Measurements from ENCODE around the gene TYRP1. TPM values are rescaled to one million over a fixed set of nuclear protein-coding genes. Genes with fewer than 3 reads are reported as not detected.

TYRP1 gene
- total RNA-seq, 1 donor from 2014 or later, result 0.23 TPM

GRCh38 chr9:12680341-12680740, 12.8 kb upstream of the TYRP1 start:
- Mint-ChIP-seq H3K27ac (ENCODE audit: unreplicated experiment) (no peak overlapping the region), H3K4me3 (ENCODE audit: unreplicated experiment) (no peak overlapping the region), H3K36me3 (ENCODE audit: low read depth, unreplicated experiment) (no peaks in the 10 kb centered on the region), H3K27me3 (ENCODE audit: unreplicated experiment) (no peaks in the 10 kb centered on the region), H3K9me3 (ENCODE audit: unreplicated experiment) (no peaks in the 10 kb centered on the region), H3K4me1 (ENCODE audit: unreplicated experiment) (peaks cover 5% of the 10 kb centered on the region)
- no peak for TF ChIP-seq CTCF (IDR thresholded peaks at IDR 0.05; ENCODE audit: unreplicated experiment)
- DNase-seq (ENCODE audit: low spot score), result no peak

GRCh38 chr9:12680757-12681156, 12.4 kb upstream of the TYRP1 start:
- H3K36me3 Mint-ChIP-seq (ENCODE audit: low read depth, unreplicated experiment), result no peaks in the 10 kb centered on the region
- no peak for DNase-seq (ENCODE audit: low spot score)
- no peak overlapping the region for H3K27ac Mint-ChIP-seq (ENCODE audit: unreplicated experiment)
- no peak for TF ChIP-seq CTCF (IDR thresholded peaks at IDR 0.05; ENCODE audit: unreplicated experiment)
- H3K27me3 Mint-ChIP-seq (ENCODE audit: unreplicated experiment), result no peaks in the 10 kb centered on the region
- H3K4me3 Mint-ChIP-seq (ENCODE audit: unreplicated experiment), result no peak overlapping the region
- no peaks in the 10 kb centered on the region for H3K9me3 Mint-ChIP-seq (ENCODE audit: unreplicated experiment)
- peaks cover 5% of the 10 kb centered on the region for H3K4me1 Mint-ChIP-seq (ENCODE audit: unreplicated experiment)

GRCh38 chr9:12681620-12682019, 11.6 kb upstream of the TYRP1 start:
- Mint-ChIP-seq H3K9me3 (ENCODE audit: unreplicated experiment) (no peaks in the 10 kb centered on the region), H3K36me3 (ENCODE audit: low read depth, unreplicated experiment) (no peaks in the 10 kb centered on the region), H3K27me3 (ENCODE audit: unreplicated experiment) (no peaks in the 10 kb centered on the region), H3K4me1 (ENCODE audit: unreplicated experiment) (peaks cover 5% of the 10 kb centered on the region), H3K4me3 (ENCODE audit: unreplicated experiment) (no peak overlapping the region), H3K27ac (ENCODE audit: unreplicated experiment) (no peak overlapping the region)
- TF ChIP-seq CTCF (IDR thresholded peaks at IDR 0.05; ENCODE audit: unreplicated experiment), result no peak
- DNase-seq (ENCODE audit: low spot score), result no peak

- Mint-ChIP-seq H3K36me3 (ENCODE audit: low read depth, unreplicated experiment) (no peaks in the 10 kb centered on the region), H3K27me3 (ENCODE audit: unreplicated experiment) (no peaks in the 10 kb centered on the region), H3K4me1 (ENCODE audit: unreplicated experiment) (peaks cover 5% of the 10 kb centered on the region), H3K27ac (ENCODE audit: unreplicated experiment) (no peak overlapping the region), H3K9me3 (ENCODE audit: unreplicated experiment) (no peaks in the 10 kb centered on the region), H3K4me3 (ENCODE audit: unreplicated experiment) (no peak overlapping the region)
- DNase-seq (ENCODE audit: low spot score), result no peak
- no peak for TF ChIP-seq CTCF (IDR thresholded peaks at IDR 0.05; ENCODE audit: unreplicated experiment)
Observed at GRCh38 chr9:12684974-12685373, 8.2 kb upstream of the TYRP1 start.

- H3K36me3 Mint-ChIP-seq (ENCODE audit: low read depth, unreplicated experiment), result no peaks in the 10 kb centered on the region
- no peak for TF ChIP-seq CTCF (IDR thresholded peaks at IDR 0.05; ENCODE audit: unreplicated experiment)
- H3K9me3 Mint-ChIP-seq (ENCODE audit: unreplicated experiment), result no peaks in the 10 kb centered on the region
- H3K4me1 Mint-ChIP-seq (ENCODE audit: unreplicated experiment), result peaks cover 5% of the 10 kb centered on the region
- DNase-seq (ENCODE audit: low spot score), result no peak
- no peak overlapping the region for H3K27ac Mint-ChIP-seq (ENCODE audit: unreplicated experiment)
- peaks cover 1% of the 10 kb centered on the region for H3K27me3 Mint-ChIP-seq (ENCODE audit: unreplicated experiment)
- no peak overlapping the region for H3K4me3 Mint-ChIP-seq (ENCODE audit: unreplicated experiment)
Observed at GRCh38 chr9:12689233-12689632, 4.0 kb upstream of the TYRP1 start.
